Hippocampal formation (tissue), 2 donors: ENCODE measurements around the gene MTSS2.
A peak's percentile ranks its signal among the peaks of the same experiment; 100 is the strongest.

ENCODE experiments used
- DNase-seq, 2 donors: peaks; one replicate each; lab custom pipeline; 2025; lab: John Stamatoyannopoulos, UW

Gene MTSS2

DNA sequence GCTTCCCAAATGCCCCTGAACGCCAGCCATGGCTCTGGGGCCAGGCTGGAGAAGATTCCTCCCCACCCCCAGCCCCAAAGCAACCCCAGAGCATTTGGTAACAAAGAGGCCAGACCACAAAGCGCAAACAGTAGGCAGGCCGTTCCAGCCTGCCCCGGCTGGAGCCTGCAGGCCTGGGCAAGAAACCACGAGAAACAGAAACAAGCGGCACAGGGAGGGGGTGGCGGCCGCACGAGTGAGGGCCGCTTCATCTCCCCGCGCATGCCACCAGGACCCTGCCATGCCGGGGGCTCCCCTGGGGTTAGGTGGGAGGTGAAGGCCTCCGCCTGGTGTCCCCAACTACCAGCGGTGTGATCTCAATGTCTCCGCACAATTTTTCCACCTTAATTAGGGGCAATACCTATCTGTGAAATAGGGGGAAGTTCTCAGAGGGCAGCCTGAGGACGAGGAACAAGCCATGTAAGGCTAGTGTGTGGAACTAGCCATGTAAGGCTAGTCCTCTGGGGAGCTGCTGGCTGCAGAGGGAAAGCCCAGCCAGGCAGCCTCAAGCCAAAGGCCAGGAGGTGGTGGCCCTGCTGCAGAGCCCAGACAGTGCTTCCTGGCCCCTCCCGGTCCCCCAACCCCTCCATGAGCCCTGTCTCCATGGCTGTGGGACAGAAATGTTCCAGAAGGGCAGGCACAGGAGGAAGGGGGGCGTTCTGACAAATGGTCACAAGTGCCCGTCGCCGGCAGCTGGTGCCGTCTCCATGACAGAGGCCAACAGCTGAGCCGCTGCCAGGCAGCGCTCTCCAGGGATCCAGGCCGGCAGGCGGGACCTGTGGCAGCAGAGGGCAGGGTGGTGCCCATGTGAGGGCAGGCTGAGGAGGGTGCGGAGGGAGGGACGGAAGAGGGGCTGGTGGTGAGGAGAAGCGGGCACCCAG is 14.5 kb upstream of the MTSS2 start:
- peak; percentile 71 to 81 for DNase-seq

DNA sequence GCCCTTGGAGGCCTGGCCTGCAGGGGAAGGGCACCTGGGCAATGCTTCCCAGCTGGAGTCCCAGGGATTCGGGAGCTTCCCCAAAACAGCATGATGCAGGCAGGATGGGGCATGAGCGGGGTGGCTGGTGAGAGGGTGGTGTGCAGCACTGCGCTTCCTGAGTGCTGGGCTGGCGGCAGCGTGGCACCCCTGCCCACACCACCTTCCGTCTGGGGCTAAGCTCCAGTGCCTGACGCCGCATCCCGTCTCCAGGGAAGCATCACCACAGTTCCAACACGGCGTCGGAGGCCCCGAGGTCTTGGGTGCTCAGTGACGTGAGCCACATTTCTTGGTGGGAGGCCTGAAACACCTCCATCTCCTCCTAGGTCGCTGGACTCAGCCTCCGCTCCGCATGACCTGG is 13.8 kb upstream of the MTSS2 start:
- no peak for DNase-seq

DNA sequence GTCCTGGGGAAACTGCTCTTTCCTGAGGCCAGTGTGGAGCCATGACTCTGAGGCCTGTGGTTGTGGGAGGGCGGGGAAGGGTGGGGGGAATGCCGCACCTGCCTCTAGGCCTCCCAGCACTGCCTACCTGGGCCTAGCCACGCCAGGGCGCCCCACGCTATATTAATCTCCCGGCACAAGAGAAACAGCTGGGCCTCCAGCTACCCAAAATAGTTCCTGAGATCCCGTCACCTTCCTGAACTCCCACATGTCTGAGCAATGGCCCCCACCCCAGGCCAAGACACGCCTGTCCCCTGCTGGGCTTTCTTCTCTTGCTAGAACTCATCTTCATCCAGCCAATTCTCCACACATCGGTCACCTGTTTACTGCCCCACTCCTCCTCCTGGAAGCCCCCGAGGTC is 13.0 kb upstream of the MTSS2 start:
- no peak for DNase-seq

DNA sequence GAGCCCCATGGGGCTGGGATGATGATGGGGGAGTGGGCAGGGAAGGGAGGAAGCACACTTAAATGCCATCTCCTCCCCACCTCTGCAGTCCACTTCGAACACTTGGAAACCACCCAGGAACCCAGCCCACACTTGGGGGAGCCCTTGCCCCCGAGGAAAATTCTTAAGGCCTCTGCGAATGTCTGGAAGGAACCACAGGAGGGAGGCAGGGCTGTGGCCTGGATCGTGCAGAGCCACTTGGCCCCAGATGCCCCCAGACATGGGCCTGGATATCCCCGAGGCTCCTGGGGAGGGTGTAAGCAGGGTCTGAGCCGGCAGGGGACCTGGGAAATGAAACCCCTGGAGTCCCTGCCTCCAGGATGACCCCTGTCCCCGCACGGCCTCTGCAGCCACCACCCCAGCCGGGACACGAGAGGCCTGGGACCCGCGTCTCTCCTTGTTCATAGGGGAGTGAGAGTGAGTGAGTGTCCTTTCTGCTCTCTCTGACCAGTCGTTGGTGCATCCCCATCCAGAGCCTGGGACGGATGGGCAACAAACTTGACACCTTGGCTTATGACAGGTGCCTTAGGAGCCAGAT is 11.8 kb upstream of the MTSS2 start:
- no peak for DNase-seq

DNA sequence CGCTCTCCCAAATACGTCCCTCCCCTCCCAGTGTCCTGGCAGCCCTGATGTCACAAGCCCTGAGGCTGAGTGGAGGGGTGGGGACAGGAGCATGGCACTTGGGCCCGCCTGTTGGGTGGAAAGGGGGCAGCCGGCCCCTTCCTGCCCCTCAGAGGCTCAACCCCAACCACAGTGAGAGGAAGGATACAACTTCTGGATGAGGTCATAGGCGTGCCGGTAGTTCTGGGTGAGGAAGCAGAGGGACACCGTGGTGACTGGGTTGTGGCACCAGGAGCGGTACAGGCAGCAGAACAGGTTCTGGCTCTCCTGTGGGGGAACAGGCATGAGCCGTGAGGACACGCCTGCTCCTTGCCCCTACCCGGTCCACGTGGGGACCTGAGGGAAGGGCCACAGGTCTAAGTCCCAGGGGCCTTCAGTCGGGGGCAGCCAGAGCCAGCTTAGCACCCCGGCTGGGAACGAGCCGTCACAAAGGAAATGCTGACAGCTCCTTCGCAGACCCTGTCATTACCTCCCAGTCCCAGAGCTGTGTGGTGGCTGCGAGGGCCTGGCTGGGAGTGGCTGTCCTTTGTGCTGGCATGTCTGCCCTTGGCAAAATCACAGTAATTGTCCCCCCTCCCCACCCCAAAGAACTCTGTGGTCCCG is 11.2 kb upstream of the MTSS2 start:
- no peak for DNase-seq

DNA sequence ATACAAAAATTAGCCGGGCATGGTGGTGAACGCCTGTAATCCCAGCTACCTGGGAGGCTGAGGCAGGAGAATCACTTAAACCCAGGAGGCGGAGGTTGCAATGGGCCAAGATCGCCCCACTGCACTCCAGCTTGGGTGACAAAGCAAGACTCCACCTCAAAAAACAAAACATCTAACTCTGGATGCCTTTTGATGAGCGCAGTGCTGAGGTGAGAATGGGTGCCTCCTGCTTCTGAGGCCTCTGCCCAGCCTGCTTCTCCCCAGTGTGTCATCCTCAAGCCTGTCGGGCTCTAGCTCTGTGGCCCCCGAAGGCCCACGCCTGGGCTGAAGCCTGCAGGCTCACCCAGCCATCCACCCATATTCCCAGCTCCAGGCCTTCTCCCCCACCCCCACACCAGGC is 10.5 kb upstream of the MTSS2 start:
- no peak for DNase-seq

DNA sequence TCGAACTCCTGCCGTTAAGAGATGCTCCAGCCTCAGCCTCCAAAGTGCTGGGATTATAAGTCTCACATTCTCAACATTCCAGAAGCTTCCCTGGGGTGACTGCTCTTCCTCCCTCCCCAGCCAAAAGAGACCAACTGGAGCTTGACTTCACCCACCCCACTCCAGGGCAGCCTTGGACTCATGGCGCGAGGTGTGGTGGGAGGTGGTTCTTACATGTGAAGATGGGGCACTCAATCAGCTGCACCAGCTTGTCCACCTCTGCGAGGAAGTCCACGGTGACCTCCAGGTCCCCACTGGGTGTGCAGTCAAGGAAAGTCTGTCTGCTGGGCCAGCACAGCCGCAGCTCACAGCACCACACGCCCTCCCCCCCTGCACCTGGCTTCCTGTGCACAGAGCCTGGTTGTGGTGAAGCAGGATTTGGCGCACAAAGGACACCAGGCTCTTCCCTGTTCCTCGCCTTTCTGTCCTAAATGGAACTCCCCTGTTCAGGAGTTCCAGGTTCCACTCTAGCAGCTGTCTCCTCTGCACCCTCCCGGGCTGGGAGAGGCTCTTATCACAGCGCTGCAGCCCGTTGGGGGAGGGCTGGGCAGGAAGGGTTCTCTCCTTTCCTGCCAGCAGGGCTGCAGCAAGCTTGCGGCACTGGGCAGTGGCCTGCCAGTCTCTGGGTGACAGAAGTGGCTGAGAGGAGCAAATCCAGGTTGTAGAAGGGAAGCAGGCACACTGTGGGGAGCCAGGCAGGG is 9.6 kb upstream of the MTSS2 start:
- DNase-seq = no peak

DNA sequence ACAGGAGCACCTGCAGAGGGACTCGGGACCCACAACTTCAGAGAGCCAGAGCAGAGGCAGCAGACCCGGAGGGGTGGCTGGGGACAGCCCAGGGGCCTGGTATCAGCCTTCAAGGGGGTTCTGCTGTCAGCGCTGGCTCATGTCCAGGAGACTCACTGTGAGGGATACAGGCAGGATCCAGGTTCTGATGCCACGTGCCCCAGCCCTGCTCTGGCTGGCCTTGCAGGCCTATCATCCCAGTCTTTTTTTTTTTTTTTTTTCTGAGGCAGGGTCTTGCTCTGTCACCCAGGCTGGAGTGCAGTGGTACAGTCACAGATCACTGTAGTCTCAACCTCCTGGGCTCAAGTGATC is 9.0 kb upstream of the MTSS2 start:
- DNase-seq = no peak

DNA sequence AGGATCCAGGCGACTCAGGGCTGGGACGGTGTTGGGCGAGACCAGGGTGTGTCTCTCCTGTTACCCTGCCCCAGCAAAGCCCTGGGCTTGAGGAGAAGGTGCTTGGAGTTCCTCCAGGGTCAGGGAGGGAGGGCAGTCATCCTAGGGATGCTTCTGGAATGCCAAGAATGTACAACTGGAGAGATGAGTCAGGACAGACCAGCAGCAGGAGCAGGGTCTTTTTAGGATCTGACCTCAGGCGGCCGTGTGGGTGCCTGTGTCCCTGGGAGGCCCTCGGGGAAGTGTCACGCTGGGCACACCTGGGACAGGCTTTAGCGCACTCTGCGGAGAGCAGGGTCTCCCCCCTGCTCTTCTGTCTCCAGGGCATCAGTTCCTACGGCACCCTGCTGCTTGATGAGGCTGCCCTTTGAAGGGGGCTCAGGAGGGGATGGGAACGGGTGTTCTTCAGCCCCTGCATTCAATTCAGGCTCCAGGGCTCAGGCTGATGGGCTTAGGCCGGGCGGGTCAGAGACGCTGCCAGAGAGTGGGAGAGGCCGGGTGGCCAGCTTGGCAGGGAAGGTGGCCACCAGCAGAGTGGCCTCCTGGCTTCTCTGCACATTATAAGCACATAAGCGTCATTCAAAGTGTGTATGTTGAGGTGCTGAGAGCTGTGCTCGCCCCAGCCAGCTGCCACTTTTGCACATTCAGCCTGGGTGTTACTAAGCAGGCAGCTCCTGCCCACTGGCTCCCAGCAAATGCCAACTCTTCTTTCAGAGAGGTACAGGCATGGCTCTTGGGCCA is 8.4 kb upstream of the MTSS2 start:
- DNase-seq = no peak

DNA sequence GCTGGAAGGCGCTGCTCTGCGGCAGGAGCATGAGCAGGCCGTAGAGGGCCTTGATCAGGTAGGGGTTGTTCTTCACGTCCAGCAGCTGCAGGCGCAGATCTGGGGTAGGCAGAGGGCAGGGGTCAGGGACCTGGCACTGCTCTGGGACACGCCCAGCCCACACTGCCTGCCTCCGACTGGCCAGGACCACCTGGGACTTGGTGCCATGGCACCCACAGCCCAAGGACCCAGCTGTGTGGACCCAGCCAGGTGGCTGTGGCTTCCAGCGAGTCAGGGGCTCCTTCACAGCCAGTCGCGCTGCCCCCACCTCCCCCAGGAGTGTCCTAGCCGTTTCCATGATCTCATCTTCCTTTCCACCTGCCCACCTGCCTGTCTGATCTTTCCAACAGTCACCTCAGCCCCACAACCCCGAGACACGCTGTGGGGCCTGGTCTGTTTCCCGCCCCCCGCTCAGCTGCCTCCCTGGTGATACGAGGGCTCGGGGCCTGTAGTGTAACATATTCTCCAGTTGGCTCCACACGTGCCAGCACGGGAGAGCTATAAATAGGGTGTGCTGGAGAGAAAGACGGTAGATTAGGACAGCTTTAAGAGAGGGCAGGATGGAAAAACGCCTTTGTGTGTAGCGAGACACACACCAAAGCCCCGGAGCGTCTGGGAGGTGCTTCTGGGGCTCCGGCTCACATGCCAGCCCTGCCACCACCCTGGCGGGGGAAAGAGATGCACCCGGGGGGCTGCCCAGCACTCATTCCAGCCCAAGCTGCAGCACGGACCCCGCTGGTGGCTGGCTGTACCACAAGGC is 7.2 kb upstream of the MTSS2 start:
- no peak for DNase-seq

DNA sequence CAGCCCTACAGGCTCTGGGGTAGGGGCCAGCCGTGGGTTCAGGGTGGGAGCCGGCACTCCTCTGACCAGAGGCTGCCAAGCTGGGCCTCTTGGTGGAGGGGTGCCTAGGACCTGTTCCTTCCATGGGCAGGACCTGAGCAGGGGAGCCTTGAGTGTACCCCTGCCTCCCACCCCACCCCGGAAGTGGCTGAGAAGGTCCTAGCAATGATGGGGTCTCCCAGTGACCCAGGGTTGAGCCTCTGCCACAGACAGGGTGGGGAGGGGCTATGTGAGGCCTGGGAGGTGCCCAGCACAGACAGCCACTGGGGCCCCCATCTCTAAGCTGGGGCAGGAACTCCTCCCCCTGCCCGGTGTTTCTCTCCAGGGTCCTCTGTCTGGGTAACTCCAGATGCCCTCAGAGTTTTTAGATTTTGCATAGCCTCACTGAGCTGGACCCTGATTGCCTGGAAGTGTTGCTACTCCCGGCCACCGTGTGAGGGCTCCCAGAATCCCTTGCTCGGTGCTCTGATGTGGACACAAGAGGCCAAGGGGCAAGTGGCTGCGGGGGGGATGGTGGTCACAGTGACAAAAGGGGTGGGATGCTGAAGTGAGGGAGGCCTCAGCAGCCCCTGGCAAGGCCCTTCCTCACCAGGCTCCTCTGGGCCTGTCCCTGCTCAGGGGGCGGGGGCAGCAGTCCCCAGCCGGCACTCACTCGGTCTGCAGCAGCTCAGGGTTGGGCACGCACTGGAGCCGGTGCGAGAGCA is 6.4 kb upstream of the MTSS2 start:
- DNase-seq = no peak

DNA sequence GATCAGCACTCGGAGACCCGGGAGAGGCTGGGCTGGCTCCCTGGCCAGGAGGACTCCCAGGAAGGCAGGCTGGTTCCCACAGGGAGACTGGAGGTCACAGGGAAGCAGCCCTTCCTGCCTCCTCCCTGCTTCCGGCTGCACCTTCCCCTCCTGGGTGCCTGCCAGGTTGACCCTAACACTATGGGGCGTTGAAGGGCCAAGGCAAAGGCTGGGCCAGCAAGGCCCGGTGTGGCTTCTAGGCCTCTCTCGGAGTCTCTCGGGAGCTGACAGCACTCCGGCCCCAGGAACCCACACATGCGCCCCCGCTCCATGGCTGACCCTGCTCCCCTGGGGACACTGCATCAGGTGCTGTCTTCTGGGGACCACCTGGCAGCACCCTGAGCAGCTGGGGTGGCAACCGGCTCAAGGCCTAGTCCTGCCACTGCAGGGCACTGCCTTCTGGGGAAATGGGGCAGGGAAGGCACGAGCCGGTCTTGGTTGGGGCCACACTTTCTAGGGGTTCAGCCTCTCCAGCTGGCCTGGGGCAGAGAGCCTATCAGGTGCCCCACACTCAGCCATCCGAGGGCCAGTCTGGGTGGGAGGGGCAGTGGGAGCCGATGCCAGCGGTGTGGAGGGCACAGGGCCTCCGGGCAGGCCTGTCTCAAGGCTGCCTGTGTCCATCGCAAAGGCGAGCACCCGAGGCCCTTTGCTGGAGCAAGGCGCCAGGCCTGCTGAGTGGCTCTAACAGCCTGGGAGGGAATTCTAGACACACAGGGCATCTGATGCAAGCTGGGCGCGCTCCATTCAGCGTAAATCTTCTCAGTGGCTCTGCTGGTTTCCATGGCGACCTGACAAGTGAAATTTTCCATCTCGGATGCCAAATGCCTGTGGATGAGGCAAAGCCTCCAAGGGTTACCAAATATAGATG is 5.6 kb upstream of the MTSS2 start:
- peak; percentile 74 to 87 for DNase-seq

DNA sequence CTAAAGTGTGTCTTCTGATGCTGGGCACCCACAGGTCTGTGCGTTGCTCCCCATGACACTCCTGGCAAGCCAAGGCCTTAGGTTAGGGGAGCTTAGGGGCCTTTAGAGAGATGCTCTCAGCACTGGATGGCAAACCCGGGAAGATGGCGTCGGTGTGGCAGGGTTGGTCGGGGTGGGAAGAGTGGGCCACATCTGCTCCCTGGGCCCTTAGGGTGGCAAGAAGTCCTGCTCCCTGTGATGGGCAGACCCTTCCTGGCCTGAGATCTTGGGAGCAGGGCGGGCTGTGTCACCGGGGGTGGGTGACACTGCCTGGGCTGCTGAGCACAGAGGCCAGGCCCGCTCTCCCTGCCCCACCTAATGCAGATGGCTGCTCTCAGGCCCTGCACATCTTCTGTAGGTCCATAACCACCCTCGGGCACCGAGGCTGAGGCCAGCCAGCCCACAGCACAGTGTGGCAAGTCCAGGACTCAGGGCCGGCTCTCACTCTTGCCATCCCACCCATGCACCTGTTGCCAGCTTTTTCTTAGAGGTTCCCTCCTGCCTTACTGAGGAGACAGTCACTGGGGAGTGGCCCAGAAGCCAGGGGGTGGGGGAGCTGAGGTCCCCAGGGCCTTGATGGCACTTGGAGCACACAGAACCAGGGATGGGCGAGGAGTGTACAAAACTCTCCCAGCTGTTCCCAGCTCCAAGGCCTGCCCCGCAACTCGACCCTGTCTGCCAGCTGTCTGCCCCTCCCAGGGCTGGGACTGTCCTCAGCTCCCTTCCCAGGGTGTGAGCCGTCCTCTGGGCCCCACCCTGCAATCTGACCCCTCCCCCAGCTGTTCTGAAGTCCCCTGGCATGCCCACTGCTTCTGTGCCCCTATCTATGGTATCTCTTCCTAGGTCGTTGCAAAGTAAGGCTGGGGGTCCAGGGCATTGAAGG is 4.4 kb upstream of the MTSS2 start:
- DNase-seq = no peak

DNA sequence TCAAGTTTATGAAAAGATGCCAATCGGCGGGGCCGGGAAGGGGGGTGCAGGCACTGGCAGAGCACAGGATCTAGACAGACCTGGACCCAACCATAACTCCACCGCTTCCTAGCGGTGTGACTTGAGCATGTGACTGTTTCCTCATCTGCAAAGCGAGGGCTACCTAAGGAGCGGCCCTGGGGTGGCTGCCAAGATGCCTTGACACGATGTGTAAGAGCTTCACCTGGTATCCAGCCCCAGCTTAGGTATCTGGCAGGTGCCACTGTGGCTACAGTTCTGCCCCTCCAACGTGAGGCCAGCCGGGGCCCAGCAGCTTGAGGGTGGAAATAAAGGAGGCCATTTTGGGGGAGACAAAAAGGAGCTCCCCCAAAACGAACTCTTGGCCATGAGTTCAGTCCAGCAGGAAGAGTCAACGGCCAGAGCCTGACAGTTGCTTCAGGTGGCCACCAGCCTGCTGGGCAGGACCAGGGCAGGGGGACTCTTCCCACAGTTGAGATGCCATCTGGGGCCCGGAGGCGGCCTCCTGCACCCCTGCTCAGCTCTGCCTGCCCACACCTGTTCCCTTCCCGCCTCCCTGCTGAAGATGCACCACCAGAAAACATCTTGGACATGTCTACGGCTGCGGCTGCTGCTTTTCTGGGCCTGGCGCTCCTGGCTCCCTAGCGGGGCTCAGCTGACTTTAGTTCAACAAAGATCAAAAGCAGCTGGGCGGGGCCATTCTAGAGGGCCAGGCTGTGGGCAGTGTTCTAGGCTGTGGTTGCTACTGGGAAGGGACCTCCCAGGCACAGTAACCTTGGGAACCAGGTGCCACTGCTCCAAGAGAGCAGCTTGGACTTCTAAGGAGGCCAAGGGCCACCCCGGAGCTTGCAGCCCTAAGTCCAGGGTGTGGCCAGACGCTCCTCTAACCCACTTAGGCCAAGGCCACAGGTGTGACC is 3.4 kb upstream of the MTSS2 start:
- DNase-seq = no peak

DNA sequence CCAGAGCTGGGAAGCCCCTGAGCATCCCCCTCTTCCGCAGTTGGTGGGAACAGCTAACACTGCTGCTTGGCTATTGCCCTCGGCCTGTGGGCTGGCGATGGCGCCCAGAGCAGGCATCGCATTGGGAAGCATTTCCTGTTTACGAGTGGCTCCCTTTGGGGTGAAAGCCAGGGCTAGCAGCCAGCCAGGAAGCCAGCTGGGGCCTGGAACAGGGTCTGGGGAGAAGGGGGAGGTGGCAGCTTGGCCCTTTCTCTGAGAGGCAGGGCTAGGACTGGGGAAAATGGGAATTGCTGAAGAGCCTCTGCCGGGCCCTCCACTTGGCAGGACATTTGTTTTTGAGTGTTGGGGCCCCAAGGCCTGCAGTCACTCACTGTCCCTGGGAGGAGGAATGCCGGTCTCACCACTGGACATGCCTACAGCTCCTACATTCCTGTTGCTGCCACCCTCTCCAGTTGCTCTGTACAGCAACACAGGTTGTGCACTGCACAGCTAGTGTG is 2.4 kb upstream of the MTSS2 start:
- DNase-seq = peak; percentile 86

DNA sequence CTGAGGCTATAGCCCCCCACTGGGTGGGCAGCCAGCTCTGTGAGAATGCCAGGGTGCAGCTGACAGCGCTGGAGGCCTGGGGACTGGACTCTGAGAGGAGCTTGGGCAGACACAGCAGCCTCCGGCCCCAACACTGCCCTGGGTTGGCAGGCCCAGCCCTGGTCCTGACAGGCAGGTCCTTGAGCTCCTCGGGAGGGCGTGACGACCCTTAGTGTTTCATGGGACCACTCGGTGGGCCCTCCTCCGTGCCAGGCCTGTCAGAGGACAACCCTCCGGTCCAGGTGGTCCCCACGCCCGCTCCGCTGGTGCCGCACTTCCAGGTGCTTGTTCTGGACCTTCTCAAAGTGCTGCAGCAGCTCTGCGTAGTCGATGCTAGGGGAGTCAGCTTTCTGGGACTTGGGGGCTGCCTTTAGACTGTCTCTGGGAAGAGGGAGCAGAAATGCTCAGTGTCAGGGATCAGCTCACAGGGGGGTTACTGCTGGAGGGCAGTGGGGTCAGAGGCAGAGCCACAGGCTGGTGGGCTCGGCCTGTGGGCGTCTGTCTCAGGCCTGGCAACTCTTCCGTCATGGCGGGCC is 1.9 kb upstream of the MTSS2 start:
- no peak for DNase-seq
